ENCODE results near the gene MAGI2.
"Not testable (repeated sequence)": the region's sequence is repeated elsewhere in the genome, so short reads cannot be mapped to it uniquely, and the experiment has no call there.

Gene MAGI2

DNA sequence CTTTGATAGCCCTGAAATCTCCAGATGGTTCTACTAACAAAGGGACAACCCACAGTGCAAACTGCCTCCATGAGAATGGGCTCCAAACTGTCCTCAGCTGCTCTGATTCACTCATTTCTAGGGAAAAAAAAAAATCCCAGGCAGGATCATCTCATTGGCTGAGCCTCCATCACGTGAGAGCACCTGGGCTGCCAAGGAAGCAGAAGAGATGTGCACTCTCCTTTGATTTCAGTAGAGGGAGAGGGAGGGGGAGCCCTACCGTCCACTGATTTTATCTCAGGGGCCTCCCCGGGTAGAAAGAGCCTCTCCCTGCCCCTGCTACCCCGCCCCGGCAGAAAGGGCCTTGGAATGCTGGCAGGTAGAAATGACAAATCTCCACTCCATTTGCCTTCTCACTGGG lies 929.5 kb downstream of the MAGI2 start:
- DNase-seq = no peak

DNA sequence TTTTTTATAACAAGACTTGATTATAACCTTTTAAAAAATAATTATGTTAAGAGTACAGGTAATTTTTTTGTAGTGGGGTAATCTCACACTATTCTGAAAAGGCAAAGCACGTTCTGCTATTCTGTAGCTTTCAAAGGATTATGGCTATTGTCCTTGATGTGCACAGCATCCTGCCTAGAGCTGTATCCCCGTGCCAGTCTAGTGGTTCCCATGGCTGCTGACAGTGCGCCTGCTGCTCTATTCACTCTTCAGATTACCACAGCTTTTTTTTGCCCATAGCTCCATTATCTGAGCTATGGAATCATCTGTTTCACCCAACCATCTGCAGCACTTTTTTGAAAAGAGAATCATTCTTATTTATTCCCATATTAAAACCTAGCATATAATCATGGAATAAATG lies 931.5 kb downstream of the MAGI2 start:
- no peak for DNase-seq

DNA sequence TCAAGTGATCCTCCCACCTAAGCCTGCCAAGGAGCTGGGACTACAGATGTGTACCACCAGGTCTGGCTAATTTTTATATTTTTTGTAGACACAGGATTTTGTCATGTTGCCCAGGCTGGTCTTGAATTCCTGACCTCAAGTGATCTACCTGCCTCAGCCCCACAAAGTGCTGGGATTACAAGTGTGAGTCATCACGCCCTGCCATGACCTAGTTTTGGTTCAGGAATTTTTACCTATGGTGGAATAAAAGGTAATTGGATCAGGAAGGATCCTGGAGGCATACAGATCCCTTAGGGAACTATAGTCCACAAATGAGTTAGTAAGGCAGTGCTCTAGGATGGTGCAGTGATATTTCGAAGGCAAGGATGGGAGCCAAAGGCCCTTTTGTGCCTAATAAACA lies 937.0 kb downstream of the MAGI2 start:
- DNase-seq = no peak

DNA sequence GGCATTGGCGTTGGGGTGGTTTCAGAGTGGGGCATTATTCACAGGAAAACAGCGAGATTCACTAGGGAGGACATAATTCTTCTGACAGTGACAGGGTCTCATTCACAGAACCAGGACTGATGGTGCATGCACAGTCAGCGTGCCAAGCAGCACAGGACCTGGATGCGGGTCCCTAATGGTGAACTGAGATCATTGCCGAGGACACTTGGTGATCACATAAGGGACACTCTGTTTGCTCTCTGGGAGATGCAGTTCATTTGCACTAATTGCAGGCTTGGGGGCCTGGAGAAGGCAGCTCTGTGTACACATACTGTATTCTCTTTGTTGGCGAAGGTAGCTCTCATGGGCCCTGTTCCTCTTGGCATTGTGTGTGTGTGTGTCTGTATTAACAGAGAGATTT lies 938.8 kb downstream of the MAGI2 start:
- DNase-seq = no peak

DNA sequence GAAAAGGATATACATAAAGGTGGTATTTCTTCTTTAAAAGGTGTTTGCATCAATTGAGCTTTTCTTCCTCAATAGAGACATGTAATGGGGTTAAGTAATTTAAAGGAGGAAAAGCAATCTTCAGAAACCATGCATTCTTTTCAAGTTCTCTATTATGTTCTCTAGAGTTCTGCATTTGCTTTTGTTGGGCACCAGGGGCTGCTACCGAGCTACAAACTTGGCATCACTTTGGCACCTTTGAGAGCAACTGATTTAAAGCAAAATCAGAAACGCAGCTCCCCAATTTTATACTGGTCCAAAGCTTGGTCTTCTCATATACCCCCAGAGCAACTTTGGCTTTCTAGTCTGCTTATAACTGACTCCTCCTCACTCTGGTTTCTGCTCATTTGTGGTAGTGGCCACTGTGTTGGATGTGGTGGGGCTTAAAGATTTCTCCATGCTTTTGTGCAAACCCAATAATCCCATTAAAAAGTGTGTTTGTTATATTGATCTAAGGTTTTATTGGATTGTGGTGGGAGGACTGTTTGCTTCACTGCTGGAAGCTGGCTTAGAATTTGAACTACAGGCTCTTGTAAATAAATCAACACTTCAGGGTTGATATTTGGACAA lies 942.8 kb downstream of the MAGI2 start:
- no peak for DNase-seq

DNA sequence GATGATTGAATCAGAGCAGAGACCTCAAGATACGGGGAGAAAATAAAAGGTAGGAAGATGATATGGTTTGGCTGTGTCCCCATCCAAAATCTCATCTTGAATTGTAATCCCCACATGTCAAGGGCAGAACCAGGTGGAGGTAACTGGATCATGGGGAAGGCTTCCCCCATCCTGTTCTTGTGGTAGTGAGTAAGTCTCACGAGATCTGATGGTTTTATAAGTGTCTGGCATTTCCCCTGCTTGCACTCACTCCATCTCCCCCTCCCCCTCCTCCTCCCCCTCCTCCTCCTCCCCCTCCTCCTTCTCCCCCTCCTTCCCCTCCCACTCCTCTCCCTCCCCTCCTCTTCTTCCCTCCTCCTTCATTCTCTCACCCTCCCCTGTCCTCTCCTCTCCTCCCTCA lies 950.2 kb downstream of the MAGI2 start:
- not testable (repeated sequence) for DNase-seq

DNA sequence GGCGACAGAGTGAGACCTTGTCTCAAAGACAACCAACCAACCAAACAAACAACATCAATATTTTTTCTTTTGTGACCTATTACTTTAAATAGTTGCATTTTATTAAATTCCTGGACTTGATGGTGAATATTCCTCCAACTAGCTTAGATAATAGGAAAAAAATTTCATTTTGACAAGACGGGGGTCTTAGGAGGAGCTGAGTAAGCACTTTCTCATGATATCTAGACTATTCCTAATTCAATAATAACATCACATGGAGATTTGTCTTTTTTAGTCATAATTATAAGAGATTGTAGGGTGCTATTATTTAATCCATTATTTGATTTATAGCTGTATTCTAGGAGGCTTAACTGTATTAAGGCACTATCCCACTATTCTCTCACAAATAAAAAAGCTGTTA lies 952.4 kb downstream of the MAGI2 start:
- no peak for DNase-seq

DNA sequence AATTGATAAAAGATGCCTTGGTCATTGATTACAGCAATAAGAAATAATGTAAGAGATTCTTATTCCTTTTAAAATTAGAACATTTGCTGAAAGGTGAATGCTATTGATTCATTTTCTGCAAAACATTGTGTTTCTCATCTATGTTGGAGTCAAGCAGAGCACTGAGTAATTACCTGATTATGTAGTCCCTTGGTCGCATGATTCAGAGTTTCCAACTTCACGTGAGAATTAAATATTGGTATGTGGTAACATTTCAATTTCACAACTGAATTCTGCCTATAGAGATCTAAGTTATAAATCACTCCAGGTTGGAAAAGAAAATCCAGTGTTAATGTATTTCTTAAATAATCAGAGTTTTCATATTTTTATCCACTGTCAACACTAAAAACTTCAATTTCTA lies 953.5 kb downstream of the MAGI2 start:
- DNase-seq = no peak

DNA sequence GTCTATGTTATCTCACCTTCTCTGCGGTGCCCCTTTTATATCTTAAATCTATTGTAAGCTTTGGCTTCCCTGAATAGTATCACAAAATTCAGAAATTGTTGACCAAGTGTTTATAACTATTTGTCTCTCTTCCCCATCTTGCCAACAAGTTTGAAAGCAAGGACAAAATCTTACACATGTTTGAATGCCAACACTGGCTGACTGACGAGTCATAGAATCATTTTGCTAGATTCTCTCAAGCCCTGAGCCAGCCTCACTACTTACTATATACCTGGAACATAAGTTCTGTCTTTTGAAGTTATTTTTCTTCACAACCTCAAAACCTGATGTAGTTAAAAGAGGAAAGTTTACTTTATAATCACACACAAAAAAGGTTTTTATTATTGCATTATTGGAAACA lies 954.2 kb downstream of the MAGI2 start:
- DNase-seq = no peak

DNA sequence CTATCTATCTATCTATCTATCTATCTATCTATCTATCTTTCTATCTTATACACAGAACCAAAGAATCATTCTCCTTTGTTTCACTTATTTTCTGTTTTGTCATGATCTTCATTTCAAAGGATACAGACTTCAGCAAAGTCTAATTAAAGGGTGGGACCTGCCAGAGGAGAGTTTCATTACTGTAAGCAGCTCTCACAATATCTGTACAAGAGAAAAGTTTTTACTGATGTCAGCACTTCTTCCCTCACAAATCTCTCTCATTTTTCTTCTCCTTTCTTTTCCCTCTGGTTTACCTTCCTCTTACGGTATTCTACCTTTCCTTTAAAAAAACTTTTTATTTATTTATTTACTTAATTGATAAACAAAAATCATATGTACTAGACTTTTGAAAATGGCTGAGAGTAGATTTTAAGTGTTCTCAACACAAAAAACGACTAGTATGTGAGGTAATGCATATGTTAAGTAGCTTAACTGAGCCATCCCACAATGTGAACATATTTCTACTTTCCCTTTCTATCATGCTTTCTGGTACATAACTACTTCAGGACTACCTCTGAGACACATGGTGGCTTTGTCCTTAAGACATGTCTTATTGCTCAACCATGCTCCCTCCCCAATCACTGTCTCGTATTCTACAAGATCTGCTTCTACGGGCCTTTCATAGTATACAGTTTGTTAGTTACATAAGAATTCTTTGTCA lies 955.6 kb downstream of the MAGI2 start:
- DNase-seq = no peak

DNA sequence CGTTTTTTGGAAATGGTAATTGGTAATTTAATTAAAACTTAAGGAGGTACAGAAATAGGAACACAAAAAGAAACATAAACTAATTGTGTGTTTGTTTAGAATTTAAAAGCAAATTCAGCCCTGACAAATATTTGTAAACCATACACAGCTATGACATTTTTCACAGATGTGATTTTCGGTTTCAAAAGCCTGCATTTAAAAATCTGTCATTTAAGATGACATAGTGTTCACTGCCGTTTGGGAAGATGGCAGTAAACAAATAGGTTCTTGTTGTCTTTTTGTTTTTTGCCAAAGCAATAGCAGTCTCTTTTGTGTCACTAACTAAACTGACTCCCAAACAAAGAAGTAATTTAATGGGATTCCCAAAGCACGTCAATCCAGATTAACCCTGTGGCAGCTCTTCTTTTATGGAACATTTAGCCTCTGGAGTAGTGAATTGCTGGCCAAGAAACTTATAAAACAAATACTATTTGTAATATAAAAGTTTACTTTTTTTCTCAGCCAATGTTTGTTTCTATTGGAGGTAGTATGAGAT lies 957.3 kb downstream of the MAGI2 start:
- no peak for DNase-seq

DNA sequence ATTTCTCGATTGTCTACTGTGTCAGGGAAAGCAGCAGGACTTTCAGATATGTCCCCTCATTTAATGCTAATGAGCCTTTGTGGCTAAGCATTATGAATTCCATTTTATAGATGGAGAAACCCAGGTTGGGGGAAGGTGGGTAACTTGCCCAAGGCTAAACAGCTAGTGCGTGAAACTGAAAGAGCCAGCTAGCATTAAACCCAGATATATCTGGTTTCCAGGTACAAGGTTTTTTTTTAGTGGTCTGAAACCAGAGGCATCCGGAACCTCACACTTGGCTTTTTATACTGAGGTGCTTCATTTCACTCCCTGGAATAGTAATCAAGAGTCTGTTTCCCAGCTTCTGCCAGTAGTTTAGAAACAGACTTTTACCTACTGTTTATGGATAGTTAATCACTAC lies 960.1 kb downstream of the MAGI2 start:
- no peak for DNase-seq

DNA sequence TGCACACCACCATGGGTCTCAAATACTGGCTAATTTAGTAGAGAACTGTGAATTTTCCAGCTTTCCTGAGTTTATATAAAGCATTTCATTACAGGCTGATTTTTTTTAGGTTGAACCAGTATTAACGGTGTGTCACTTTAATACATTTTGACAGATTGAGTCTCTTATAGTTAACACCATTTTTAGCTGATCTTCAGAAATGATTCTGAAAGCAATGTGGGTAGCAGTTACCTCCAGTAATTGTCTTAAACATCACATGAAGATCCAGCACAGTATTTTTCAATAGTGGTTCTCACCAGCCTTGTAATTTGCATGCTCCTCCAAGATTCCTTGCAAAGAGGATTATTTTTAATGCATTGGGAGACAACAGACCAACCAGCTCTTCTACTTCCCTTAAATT lies 961.3 kb downstream of the MAGI2 start:
- DNase-seq = no peak

DNA sequence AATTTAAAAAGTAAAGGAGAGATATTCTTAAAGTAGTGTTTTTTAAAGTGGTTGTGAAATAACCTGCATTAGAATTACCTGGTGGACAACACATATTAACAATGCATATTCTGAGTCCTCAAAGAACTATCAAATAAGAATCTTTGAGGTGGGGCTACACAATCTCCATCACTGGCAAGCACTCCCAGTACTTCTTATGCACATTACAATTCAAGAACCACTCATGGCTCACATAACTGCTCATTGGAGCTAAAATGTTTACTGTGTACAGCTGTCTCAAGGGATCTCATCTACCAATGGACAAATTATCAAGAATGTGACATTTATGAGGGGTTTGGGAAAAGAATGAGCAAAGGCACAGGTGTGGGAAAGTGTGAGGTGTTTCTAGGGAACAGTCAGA lies 962.9 kb downstream of the MAGI2 start:
- DNase-seq = no peak

DNA sequence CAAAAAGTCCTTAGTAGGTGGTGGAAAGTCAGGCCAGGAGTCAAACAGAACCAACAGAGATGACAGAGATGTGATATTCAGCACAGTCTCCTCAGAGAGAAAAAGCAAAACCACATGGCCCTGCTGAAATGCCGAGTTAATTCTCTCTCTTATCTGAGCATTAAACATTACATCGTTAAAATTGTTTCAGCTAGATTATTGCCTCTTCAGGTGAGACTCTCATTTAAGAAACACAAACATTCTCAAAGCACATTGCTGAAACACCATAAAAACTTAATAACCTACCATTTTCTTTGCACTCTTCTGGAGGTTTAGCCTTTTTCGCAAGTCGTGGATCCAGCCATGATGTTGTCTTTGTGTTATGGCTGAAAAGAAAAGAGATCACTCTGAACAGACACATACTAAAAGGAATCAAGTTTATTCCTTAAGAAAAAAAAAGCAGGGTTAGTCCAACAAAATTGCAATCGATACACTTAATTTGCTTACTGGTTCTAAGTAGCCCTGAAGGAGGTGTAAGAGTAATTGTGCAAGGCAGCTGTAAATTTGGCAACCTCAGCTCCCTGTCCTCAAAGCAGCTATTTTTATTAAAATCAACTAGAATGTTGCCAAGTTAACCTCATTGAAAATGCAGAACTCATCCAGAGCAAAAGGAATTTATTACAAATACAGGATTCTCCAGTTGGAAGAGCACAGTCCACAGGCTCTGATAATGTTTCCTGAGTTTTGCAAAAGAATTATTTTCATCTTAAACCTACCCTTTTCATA lies 963.8 kb downstream of the MAGI2 start:
- no peak for DNase-seq

DNA sequence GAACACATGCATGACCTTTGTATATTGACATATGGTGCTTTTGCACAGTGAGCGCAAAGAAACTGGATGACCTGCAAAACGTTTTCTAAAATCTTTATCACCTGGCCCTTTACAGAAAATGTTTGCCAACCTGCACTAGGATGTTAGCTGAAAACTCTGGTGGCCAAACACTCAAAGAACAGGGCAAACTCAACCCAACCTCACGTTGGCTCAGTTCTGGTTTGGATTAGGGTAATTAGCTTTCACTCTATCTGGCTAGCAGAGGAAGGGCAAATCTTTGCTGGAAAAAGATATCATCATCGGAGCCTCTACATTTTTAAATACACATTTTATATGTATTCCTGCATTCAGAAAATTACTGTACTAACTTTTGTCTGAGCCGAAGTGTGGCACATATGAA lies 966.0 kb downstream of the MAGI2 start:
- DNase-seq = no peak

DNA sequence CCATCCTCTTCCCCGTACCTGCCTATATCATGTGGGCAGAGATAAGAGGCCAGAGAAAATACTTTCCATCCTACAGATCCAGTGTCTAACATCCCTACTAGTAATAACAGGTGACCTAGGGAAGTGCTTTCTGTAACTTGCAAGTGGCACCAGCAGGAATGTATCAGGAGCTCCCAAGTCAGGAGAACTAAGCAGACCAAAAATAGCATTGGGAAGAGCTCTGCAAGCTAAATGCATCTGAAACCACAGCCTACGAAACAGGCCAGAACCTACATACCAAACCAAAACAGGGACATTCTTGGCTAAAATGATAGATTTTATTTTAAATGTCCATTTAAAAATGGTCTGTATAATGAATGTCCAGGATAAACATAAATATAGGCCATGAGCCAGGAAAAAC lies 974.1 kb downstream of the MAGI2 start:
- no peak for DNase-seq

DNA sequence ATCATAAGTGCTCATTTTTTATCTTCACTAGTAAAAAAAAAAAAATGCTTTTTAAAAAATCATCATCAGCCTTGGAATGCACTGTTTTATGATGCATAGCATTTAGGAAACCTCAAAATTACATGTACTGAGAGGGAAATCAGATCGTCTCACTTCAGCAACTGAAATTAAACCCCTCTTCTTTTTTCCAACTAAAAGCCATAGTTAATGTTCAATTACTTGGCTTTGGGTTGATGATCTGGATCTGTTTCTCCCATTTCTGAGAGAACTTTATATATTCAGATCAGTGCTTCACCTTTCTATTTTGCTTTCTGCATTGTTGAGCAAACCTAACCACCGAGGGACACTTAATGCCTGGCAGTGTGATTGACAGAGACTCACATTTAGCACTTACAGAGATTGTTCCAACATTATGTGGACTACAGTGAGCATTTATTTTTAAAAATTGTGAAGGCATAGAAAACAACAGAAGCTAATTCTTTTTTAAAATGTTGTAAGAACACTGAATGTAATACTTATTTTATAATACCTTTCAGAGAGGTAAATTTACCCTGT lies 976.5 kb downstream of the MAGI2 start:
- DNase-seq = no peak

DNA sequence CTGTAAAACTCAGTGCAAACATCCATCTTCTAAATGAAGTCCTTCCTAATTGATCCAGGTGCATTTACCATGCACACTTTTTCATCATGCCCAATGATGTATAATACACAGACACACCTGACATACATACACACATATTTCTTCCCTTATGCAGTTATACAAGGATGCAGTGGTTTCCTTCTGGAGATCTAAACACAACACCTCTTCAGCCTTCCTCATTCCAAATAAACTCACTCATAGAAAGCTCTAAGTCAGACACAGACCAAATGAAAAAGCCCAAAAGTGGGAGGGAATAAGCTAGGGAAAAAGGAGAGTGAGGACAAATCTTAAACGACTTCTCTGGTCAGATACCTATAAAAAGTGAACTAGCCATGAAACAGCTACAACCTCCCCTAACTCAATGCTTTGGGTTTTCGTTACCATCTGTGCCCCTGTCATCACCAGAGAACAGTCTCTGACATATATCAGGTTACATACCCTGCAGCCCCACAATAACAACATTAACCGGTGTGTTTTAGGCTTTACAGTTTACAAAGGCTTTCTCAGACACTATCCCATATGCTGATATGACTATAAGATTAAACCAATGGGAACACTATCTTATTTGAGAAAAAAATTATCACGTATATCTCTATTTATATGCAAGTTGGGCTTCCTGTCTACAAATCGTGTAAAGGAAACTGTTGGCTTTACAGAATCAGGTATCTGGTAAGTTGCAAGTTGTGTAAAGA lies 979.7 kb downstream of the MAGI2 start:
- DNase-seq = no peak

DNA sequence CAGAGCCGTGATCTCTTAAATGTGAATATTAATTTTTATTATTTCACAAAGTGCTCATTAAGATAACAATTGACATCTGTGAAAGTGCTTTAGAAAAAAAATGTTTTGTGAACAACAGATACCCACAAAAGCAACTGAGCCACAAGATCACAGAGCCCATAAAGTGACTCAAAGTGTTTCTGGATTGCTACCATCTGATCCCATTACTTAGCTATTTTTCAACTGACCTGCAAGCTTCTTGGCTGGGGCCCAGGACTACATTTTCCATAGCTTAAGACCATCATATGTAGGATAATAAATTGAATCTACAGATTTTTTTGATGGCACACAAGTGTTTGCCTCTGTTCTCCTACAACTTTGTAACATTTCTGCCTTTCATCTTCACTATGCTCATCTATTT lies 980.4 kb downstream of the MAGI2 start:
- DNase-seq = no peak

DNA sequence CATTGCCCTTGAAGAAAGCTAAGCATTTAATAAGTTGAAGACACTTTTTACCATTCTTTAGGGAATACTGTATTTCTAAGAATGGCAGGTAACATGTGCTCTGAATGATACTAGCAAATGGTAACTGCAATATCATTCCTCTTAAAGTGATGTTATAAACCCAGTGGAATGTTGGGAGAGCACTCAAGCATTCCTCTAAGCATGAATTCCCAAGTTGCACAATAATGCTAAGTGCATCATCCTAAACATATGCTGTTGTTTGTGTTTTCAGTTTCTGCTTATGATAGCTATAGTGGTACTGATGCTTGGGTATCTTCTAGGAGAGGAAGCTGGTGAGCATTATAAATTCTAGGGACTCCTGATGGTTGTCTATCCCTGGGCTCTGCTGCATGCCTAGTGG lies 980.9 kb downstream of the MAGI2 start:
- DNase-seq = no peak

DNA sequence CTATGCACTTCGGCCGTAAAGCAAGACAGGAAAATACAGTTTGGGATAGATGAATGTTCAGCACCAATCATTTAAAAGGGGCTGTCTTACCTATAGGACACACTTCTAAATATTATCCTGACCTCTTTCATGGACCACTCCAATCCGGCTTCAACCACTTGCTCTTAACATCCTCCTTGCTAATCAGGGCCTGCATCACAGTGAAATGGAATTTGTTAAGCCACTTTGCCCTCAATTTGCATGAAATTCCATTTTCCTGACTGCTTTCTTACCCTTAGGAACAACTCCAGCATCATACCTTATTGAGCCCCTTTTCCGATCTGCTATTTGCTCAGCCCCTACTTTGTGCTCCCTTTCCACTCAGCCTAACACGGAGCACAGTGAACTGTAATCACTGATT lies 987.6 kb downstream of the MAGI2 start:
- no peak for DNase-seq

DNA sequence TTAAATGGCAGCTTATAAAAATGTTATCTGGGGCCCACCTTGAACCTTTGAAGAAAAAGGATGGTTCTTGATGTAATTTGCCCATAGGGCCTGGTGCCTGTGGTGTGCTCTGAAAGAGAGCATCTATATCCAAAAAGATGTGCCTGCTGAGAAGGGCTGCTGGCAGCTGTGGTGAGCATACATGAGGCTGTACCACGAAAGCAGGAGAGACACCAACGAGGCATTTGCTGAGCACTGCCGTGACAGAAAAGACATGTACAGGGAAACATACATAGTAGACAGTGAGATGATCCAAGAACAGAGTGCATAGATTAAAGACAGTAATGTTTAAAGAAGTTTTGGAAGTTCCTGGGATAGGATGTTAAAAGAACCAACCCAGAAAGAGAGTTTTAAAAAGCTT lies 990.4 kb downstream of the MAGI2 start:
- no peak for DNase-seq

Measured in KG1 (cell line).